Neural progenitor cell (in vitro differentiated cells): ENCODE measurements around the gene EMILIN2. TPM values are rescaled to one million over a fixed set of nuclear protein-coding genes. Genes with fewer than 3 reads are reported as not detected.

Source experiments
- DNase-seq: peaks from one replicate; pipeline ENCODE4 v3.0.0-alpha.2; 2016; ENCODE audit warnings: low spot score
- H2AFZ ChIP-seq: fragments of 200-600 bp; sonication (generic); replicated peaks from 2 replicates; pipeline ENCODE4 v1.6.1; 2016; ENCODE audit warnings: antibody characterized with exemption
- H3F3A ChIP-seq: fragments of 200-600 bp; sonication (generic); 2 replicates; pipeline ENCODE4 v1.6.1; 2016; ENCODE audit warnings: antibody characterized with exemption, low read depth
- H3K27ac ChIP-seq: fragments of 200-600 bp; sonication (generic); 2 replicates; pipeline ENCODE4 v1.5.1; 2016; ENCODE audit warnings: mild to moderate bottlenecking
- H3K27me3 ChIP-seq: fragments of 200-600 bp; sonication (generic); 2 replicates; pipeline ENCODE4 v1.6.1; 2016; ENCODE audit warnings: mild to moderate bottlenecking, moderate library complexity
- H3K36me3 ChIP-seq: fragments of 200-600 bp; sonication (generic); 2 replicates; pipeline ENCODE4 v1.5.1; 2016
- H3K4me1 ChIP-seq: fragments of 200-600 bp; sonication (generic); 2 replicates; pipeline ENCODE4 v1.6.1; 2016; ENCODE audit warnings: mixed run types
- H3K4me2 ChIP-seq: fragments of 200-600 bp; sonication (generic); 2 replicates; pipeline ENCODE4 v1.6.1; 2016
- H3K4me3 ChIP-seq: fragments of 200-600 bp; sonication (generic); 2 replicates; pipeline ENCODE4 v1.5.1; 2016
- H3K79me2 ChIP-seq: fragments of 200-600 bp; sonication (generic); 2 replicates; pipeline ENCODE4 v1.6.1; 2016; ENCODE audit warnings: low read depth
- H3K9ac ChIP-seq: fragments of 200-600 bp; sonication (generic); 2 replicates; pipeline ENCODE4 v1.6.1; 2016
- H3K9me3 ChIP-seq: fragments of 200-600 bp; sonication (generic); 2 replicates; pipeline ENCODE4 v1.5.1; 2016; ENCODE audit warnings: low read depth
- H4K20me1 ChIP-seq: fragments of 200-600 bp; sonication (generic); 2 replicates; pipeline ENCODE4 v1.6.1; 2016; ENCODE audit warnings: low read depth
- H3K27ac Mint-ChIP-seq: 3 replicates; pipeline ENCODE4 v1.8.0; 2021; ENCODE audit warnings: mixed read lengths
- H3K27me3 Mint-ChIP-seq: 2 replicates; pipeline ENCODE4 v1.8.0; 2022; ENCODE audit warnings: low read depth, mild to moderate bottlenecking, inconsistent platforms, moderate library complexity, mixed read lengths; ENCODE audit not compliant: insufficient read depth
- H3K36me3 Mint-ChIP-seq: 3 replicates; pipeline ENCODE4 v1.8.0; 2021; ENCODE audit warnings: mixed read lengths
- H3K4me1 Mint-ChIP-seq: 3 replicates; pipeline ENCODE4 v1.8.0; 2021; ENCODE audit warnings: mixed read lengths
- H3K4me3 Mint-ChIP-seq: 3 replicates; pipeline ENCODE4 v1.8.0; 2021; ENCODE audit warnings: mild to moderate bottlenecking, moderate library complexity, mixed read lengths
- H3K9me3 Mint-ChIP-seq: 3 replicates; pipeline ENCODE4 v1.8.0; 2020; ENCODE audit warnings: mixed read lengths
- CTCF ChIP-seq: fragments of 200-600 bp; sonication (generic); IDR thresholded peaks from 2 replicates; pipeline ENCODE4 v1.5.1; 2017; ENCODE audit warnings: antibody characterized with exemption, mild to moderate bottlenecking
- EZH2 ChIP-seq: fragments of 200-600 bp; sonication (generic); IDR thresholded peaks from 2 replicates; pipeline ENCODE4 v1.6.1; 2017; ENCODE audit warnings: antibody characterized with exemption, mild to moderate bottlenecking, moderate library complexity
- EZH2phosphoT487 ChIP-seq: fragments of 200-600 bp; sonication (generic); IDR thresholded peaks from 2 replicates; pipeline ENCODE4 v1.6.1; 2017; ENCODE audit warnings: antibody characterized with exemption
- total RNA-seq: library from RNA; depleted of rRNA; stranded (reverse); fragments of >200 nt; gene quantifications from 2 replicates; pipeline ENCODE4 v1.2.3, GENCODE V29; 2015; ENCODE audit warnings: low replicate concordance

EMILIN2 gene
- total RNA-seq, 1 donor from 2014 or later, result 2.2 TPM

DNA sequence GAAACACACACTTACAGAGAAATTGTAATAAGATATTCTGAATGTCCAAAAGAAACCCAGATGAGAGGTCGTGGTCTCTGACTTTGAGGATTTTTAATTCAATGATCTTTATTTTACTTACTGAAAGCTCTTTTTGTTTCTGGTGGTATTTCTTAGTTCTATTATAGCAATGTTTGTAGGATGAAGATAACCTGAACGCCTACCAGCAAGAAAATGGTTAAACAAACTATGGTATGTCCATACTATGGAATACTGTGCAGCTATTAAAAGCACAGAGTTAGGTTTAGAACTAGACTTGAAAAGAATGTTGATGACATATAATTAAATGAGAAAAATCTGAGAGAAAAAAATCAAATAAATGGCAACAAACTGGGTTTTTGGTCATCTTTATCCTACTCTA is 105.8 kb downstream of the EMILIN2 start:
- no peaks in the 10 kb centered on the region for H3K27me3 ChIP-seq
- DNase-seq, result no peak
- Mint-ChIP-seq H3K36me3 (peaks cover 56% of the 10 kb centered on the region), H3K9me3 (no peaks in the 10 kb centered on the region), H3K4me1 (peaks cover 3% of the 10 kb centered on the region), H3K4me3 (no peak overlapping the region), H3K27me3 (no peaks in the 10 kb centered on the region), H3K27ac (no peak overlapping the region)
- no peaks in the 10 kb centered on the region for H3K4me1 ChIP-seq
- no peaks in the 10 kb centered on the region for H3F3A ChIP-seq
- no peak overlapping the region for H3K9ac ChIP-seq
- no peaks in the 10 kb centered on the region for H4K20me1 ChIP-seq
- peaks cover 12% of the 10 kb centered on the region for H3K36me3 ChIP-seq
- no peak overlapping the region for H3K4me3 ChIP-seq
- no peak overlapping the region for H3K4me2 ChIP-seq
- TF ChIP-seq CTCF, result no peak
- TF ChIP-seq EZH2, result no peak
- no peak for TF ChIP-seq EZH2phosphoT487
- no peak overlapping the region for H2AFZ ChIP-seq
- H3K9me3 ChIP-seq, result no peaks in the 10 kb centered on the region
- H3K27ac ChIP-seq, result no peak overlapping the region
- no peaks in the 10 kb centered on the region for H3K79me2 ChIP-seq

GRCh38 chr18:2953935-2954653 is 107.3 kb downstream of the EMILIN2 start:
- no peaks in the 10 kb centered on the region for H3F3A ChIP-seq
- no peaks in the 10 kb centered on the region for H3K79me2 ChIP-seq
- no peaks in the 10 kb centered on the region for H3K9me3 ChIP-seq
- no peak overlapping the region for H3K9ac ChIP-seq
- H2AFZ ChIP-seq, result no peak overlapping the region
- Mint-ChIP-seq H3K36me3 (peaks cover 55% of the 10 kb centered on the region), H3K4me3 (no peak overlapping the region), H3K27ac (no peak overlapping the region), H3K9me3 (no peaks in the 10 kb centered on the region), H3K4me1 (peaks cover 3% of the 10 kb centered on the region), H3K27me3 (no peaks in the 10 kb centered on the region)
- H3K27ac ChIP-seq, result no peak overlapping the region
- H3K27me3 ChIP-seq, result no peaks in the 10 kb centered on the region
- H3K4me3 ChIP-seq, result no peak overlapping the region
- H3K36me3 ChIP-seq, result peaks cover 12% of the 10 kb centered on the region
- no peak overlapping the region for H3K4me2 ChIP-seq
- H3K4me1 ChIP-seq, result no peaks in the 10 kb centered on the region
- DNase-seq, result no peak
- TF ChIP-seq EZH2, result no peak
- TF ChIP-seq EZH2phosphoT487, result no peak
- TF ChIP-seq CTCF, result no peak
- no peaks in the 10 kb centered on the region for H4K20me1 ChIP-seq

- Histone ChIP-seq H3K36me3 (peaks cover 12% of the 10 kb centered on the region), H3K9ac (no peak overlapping the region), H3K4me3 (no peak overlapping the region), H3K4me1 (no peaks in the 10 kb centered on the region), H3K27ac (no peak overlapping the region), H2AFZ (no peak overlapping the region), H3K9me3 (no peaks in the 10 kb centered on the region), H3K27me3 (no peaks in the 10 kb centered on the region), H3K4me2 (no peak overlapping the region), H4K20me1 (no peaks in the 10 kb centered on the region), H3K79me2 (no peaks in the 10 kb centered on the region), H3F3A (no peaks in the 10 kb centered on the region)
- no peak for DNase-seq
- Mint-ChIP-seq H3K4me3 (no peak overlapping the region), H3K27ac (no peak overlapping the region), H3K9me3 (no peaks in the 10 kb centered on the region), H3K36me3 (peaks cover 53% of the 10 kb centered on the region), H3K27me3 (no peaks in the 10 kb centered on the region), H3K4me1 (peaks cover 3% of the 10 kb centered on the region)
- TF ChIP-seq CTCF, result no peak
- TF ChIP-seq EZH2phosphoT487, result no peak
- no peak for TF ChIP-seq EZH2
Measured at GRCh38 chr18:2954869-2955645, 108.3 kb downstream of the EMILIN2 start.
